ENCODE data around the gene HEATR3. TPM values are rescaled to one million over a fixed set of nuclear protein-coding genes. Genes with fewer than 3 reads are reported as not detected.

HEATR3 gene
- total and polyA plus RNA-seq, 2 of the 13 experiments (the other 11 are each of a cell fraction or from before 2014, with no cell fraction given) = 22.4 to 52.4 TPM

GRCh38 chr16:50065624-50066481 is at the start of gene HEATR3 (continued):
- no peak for TF ChIP-seq ZNF496 (CRISPR knock-in tag; IDR thresholded peaks at IDR 0.05; ENCODE audit: insufficient replicate concordance)
- TF ChIP-seq ZNF607 (CRISPR knock-in tag; IDR thresholded peaks at IDR 0.05; ENCODE audit: borderline replicate concordance) = no peak; the same call in 1 of the 2 replicates
- TF ChIP-seq, protein P1, sequence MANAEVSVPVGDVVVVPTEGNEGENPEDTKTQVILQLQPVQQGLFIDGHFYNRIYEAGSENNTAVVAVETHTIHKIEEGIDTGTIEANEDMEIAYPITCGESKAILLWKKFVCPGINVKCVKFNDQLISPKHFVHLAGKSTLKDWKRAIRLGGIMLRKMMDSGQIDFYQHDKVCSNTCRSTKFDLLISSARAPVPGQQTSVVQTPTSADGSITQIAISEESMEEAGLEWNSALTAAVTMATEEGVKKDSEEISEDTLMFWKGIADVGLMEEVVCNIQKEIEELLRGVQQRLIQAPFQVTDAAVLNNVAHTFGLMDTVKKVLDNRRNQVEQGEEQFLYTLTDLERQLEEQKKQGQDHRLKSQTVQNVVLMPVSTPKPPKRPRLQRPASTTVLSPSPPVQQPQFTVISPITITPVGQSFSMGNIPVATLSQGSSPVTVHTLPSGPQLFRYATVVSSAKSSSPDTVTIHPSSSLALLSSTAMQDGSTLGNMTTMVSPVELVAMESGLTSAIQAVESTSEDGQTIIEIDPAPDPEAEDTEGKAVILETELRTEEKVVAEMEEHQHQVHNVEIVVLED (CRISPR knock-in tag; IDR thresholded peaks at IDR 0.05; ENCODE audit: borderline replicate concordance) = peak; percentile 67
- peak; percentile 69; the same call in 1 of the 2 replicates for TF ChIP-seq MEIS1 (CRISPR knock-in tag; IDR thresholded peaks at IDR 0.05; ENCODE audit: borderline replicate concordance)
- no peak for TF ChIP-seq NFE2L2 (IDR thresholded peaks at IDR 0.05; ENCODE audit: low read length)
- no peak for TF ChIP-seq ZBTB21 (CRISPR knock-in tag; IDR thresholded peaks at IDR 0.05)
- TF ChIP-seq ATF4 (CRISPR knock-in tag; IDR thresholded peaks at IDR 0.05) = peak in 1 of 2 experiments; percentile 40; a peak in 1 of 4 replicates
- TF ChIP-seq BRD4 (CRISPR knock-in tag; IDR thresholded peaks at IDR 0.05) = peak; percentile 47
- TF ChIP-seq ZNF256 (CRISPR knock-in tag; conservative IDR thresholded peaks at IDR 0.05) = 0 out of 2 replicates have a peak, but pooled peaks have one; percentile 20
- no peak for TF ChIP-seq ZBTB7B (CRISPR knock-in tag; IDR thresholded peaks at IDR 0.05)
- TF ChIP-seq KLF9 (CRISPR knock-in tag; IDR thresholded peaks at IDR 0.05; ENCODE audit: low read depth) = no peak
- TF ChIP-seq SRSF1 (optimal IDR thresholded peaks at IDR 0.05; ENCODE audit: low read depth, low read length) = peak; percentile 30
- peak; percentile 83 for TF ChIP-seq ERF (CRISPR knock-in tag; IDR thresholded peaks at IDR 0.05)
- TF ChIP-seq SRY (CRISPR knock-in tag; IDR thresholded peaks at IDR 0.05) = peak; percentile 92
- TF ChIP-seq KLF13 (CRISPR knock-in tag; IDR thresholded peaks at IDR 0.05) = no peak
- no peak for TF ChIP-seq ZNF660 (CRISPR knock-in tag; IDR thresholded peaks at IDR 0.05; ENCODE audit: borderline replicate concordance, low read depth)
- TF ChIP-seq HNF1B (CRISPR knock-in tag; IDR thresholded peaks at IDR 0.05) = no peak; the same call in 1 of the 2 replicates
- TF ChIP-seq KAT8 (CRISPR knock-in tag; IDR thresholded peaks at IDR 0.05) = peak; percentile 67; the same call in 1 of the 2 replicates

All from HepG2 (cell line).